Measurements from ENCODE around the gene METTL9.
A peak's percentile ranks its signal among the peaks of the same experiment; 100 is the strongest.
"Not testable (repeated sequence)": the region's sequence is repeated elsewhere in the genome, so short reads cannot be mapped to it uniquely, and the experiment has no call there.

Gene METTL9

DNA sequence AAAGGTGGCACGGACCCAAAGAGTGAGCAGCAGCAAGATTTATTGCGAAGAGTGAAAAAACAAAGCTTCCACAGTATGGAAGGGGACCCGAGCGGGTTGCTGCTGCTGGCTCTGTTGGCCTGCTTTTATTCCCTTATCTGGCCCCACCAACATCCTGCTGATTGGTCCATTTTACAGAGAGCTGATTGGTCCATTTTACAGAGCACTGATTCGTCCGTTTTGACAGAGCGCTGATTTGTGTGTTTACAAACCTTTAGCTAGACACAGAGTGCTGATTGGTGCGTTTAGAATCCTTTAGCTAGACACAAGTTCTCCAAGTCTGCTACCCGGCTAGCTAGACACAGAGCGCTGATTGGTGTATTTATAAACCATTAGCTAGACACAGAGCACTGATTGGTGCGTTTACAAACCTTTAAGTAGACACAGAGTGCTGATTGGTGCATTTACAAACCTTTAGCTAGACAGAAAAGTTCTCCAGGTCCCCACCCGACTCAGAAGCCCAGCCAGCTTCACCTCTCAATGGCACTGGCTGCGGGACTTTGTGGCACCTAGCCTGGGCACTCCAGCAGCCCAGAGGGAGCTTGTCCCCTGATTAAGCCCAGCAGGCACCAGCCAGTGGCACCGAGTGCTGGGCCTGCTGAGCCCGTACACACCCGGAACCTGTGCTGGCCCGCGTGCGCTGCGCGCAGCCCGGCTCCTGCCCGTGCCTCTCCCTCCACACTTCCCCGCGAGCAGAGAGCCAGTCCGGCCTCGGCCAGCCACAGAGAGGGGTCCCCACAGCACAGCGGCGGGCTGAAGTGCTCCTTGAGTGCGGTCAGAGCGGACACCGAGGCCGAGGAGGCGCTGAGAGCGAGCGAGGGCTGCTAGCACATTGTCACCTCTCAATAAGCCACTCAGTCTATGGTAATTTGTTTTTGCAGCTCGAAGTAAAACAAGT lies 37.9 kb downstream of the METTL9 start:
- no peak for DNase-seq (ENCODE audit: low read depth)

- no peak for DNase-seq (ENCODE audit: low read depth)
Observed at GRCh38 chr16:21638573-21638975, 39.2 kb downstream of the METTL9 start.

- no peak for DNase-seq (ENCODE audit: low read depth)
Observed at GRCh38 chr16:21639493-21639892, 40.1 kb downstream of the METTL9 start.

GRCh38 chr16:21641916-21642315 lies 42.5 kb downstream of the METTL9 start:
- DNase-seq (ENCODE audit: low read depth) = no peak

DNA sequence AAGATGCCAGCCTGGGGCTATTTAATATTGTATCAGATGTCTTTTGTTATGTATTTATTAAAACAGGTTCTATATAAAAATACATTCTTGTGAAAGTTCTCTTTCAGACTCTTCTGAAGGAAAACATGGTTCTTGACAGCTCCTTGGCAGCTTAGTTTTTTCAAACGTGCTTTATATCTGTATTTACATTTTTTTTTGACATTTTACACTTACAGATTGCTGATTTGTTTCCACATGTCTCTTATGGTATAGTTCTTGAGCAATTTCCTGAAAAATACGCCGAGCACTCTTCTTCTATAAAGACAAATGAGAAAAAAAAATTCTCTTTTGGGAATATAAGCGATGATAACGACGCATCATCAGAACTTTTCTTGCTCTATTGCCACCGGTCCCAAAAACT lies 43.5 kb downstream of the METTL9 start:
- DNase-seq (ENCODE audit: low read depth) = no peak

GRCh38 chr16:21643785-21644184 lies 44.4 kb downstream of the METTL9 start:
- DNase-seq (ENCODE audit: low read depth) = no peak

DNA sequence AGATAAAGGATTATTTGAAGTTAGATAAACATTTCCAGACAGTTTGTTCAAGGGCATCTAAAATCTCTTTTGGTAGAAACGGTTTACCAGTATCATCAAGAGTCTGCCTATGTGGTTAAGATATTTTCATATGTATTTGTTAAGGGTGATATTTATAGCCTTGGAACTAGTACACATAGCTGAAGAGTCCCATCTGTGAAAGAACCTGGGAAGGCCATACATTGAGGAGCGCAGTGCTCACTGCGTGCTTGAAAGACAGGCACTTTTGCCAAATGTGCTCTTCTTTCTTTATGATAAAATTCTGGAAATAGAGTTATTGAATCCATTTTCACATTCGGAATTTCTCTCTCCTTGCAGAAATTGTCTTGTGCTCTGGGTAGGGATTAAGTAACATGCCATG lies 45.3 kb downstream of the METTL9 start:
- DNase-seq (ENCODE audit: low read depth) = no peak

- DNase-seq (ENCODE audit: low read depth) = no peak
Observed at GRCh38 chr16:21645261-21645721, 45.9 kb downstream of the METTL9 start.

DNA sequence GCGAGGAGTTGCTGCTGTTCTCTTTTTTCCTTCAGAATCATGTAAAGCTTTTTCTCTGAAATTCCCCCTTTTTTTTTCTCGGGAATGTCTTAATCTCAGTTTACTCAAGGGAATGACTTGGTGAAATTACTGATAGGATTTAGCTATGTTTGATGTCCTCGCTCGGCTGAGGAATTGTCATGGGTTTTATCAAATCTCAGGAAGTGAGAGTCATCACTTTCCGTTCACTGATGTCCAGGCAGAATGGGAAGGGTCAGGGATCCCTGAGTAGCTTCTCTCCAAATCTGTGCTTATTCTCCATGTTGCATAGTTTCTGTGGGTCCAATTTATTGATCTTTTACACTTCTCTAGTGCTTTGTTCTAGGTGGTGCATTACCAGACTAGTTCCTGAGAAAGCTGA lies 46.7 kb downstream of the METTL9 start:
- DNase-seq (ENCODE audit: low read depth) = no peak

DNA sequence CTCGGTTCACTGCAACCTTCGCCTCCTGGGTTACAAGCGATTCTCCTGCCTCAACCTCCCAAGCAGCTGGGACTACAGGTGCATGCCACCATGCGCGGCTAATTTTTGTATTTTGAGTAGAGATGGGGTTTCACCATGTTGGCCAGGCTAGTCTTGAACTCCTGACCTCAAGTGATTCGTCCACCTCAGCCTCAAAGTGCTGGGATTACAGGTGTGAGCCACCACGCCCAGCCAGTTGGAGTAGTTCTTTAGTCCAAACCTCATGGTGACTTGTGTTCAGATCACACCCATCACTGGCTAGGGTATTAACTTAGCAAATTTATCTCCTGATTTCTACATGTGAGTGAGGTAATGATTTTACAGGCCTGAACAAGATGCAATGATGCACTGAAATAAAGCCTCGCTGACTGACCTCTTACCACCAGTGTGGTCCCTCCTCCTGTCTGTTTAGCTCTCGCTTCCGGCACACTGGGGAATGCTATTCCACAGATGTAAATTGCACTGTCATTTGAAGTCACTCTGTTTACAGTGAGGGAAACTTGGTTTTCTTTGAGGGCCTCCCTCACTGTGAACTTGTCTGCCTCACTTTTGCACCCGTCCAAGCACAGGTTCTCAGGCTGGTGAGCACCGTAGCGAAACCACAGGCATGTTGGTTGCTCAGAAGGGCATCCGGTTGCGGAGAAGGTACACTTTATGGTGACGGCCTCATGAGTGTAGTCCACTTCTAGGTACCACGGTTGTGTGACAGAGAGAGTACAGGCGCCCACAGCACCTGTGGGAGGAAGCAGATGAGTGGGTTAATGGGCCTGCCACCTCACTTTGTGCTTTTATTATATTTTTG lies 47.6 kb downstream of the METTL9 start:
- peak; percentile 55 for DNase-seq (ENCODE audit: low read depth)

DNA sequence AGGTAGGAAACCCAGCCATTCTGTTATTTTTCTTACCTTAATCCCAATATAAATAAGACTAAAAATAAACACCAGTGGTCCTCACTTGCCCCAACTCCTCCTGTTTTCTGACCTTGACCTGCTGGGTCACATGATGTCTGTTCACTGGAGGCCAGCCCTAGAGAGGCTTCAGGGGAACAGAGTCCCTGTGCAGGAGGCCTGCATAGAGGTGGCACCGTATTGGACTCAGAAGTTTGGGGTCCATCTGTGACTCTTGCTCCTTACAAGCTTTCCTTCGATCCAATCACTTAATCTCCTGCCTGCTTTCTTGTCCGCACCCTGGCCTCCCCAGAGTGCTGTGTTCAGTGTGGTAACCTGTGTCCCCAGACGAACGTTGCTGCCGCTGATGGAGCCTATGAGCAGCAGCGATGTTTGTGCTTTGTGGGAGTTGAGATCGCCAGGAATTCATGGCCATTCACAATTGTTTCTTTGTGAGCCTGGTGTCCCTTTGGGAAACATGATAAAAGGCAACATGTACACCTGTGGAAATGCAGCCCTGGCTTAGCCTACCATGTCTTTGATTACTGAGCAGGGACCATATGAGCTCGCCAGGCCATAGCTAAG lies 48.3 kb downstream of the METTL9 start:
- no peak for DNase-seq (ENCODE audit: low read depth)

GRCh38 chr16:21649826-21650406 lies 50.5 kb downstream of the METTL9 start:
- DNase-seq (ENCODE audit: low read depth) = not testable (repeated sequence)

DNA sequence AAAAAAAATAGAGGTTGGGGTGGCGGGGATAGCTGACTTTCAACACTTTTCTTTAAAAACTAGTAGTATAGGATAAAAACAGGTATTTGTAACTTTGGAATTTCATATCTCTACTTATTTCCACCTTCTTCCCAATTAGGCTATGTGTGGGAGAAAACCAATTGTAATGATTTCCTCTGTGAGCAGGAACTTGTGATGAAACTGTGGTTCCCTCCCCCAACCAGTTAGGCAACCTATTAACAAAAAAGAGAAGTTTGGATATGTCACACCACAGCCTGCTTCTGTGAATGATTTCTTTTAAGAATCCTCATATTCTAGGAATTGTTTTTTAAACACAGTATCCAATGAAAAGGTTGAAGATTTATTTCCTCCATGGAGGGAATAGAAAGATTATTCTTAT lies 51.1 kb downstream of the METTL9 start:
- no peak for DNase-seq (ENCODE audit: low read depth)

- DNase-seq (ENCODE audit: low read depth) = no peak
Observed at GRCh38 chr16:21651515-21651914, 52.1 kb downstream of the METTL9 start.

GRCh38 chr16:21652453-21652852 lies 53.1 kb downstream of the METTL9 start, which contains the start of gene IGSF6:
IGSF6 (minus strand) TSS chr16:21652608; CDS start chr16:21652598, 10 bp downstream.
- no peak for DNase-seq (ENCODE audit: low read depth)

DNA sequence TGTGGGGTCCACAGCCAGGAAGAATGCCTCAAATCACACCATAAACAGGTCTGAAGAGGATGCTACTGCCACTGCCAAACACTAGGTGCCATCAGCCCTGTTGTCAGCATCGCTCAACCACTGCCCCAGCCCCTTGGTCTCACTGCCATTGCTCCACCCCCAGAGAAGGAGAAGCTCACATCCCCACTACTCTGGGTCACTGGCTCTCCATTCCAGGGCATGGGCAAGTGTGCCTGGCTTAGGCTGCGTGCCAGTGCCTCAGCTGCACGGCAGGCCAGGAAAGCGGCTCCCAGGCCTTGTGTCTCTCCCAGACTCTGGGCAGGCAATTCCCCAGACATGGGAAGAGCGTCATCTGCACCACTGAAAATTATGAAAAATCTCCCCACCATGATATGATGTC lies 54.2 kb downstream of the METTL9 start:
- DNase-seq (ENCODE audit: low read depth) = no peak

DNA sequence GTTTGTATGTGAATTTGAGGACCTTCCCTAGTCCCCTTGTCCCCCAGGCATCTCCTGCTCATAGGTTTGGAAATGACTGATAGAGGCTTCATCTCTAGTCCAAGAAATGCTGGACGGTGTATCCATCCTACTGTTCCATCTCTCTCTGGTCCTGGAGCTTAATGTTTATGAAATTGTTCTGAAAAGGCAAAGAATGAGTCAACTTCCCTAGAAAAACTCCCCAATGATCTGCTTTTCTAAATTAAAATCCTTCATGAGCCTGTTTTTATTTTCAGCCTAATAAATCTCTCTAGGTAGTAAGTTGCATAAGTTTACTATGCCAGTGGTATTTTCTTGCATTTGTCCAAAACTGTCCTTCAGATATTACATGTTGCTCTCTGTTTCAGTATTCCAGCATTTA lies 55.1 kb downstream of the METTL9 start:
- DNase-seq (ENCODE audit: low read depth) = no peak

GRCh38 chr16:21654881-21655280 lies 55.5 kb downstream of the METTL9 start:
- DNase-seq (ENCODE audit: low read depth) = no peak

GRCh38 chr16:21656795-21657768 lies 57.7 kb downstream of the METTL9 start:
- no peak for DNase-seq (ENCODE audit: low read depth)

GRCh38 chr16:21659124-21659523 lies 59.7 kb downstream of the METTL9 start:
- no peak for DNase-seq (ENCODE audit: low read depth)
